H1 (cell line): Measurements from ENCODE around the gene IPO7. TPM values are rescaled to one million over a fixed set of nuclear protein-coding genes. Genes with fewer than 3 reads are reported as not detected.

Experiments
- CBX5 ChIP-seq: fragments of 300-800, 300-1000 bp; sonication (generic); IDR thresholded peaks from 2 replicates; pipeline ENCODE4 v1.7.1; 2016; ENCODE audit warnings: antibody characterized with exemption, low read length, low read depth
- CEBPB ChIP-seq: IDR thresholded peaks from 2 replicates; pipeline ENCODE4 v1.6.1; 2012; ENCODE audit warnings: low read depth, low read length
- CHD7 ChIP-seq: fragments of 300-600 bp; sonication (generic); IDR thresholded peaks from 2 replicates; pipeline ENCODE4 v1.7.1; 2012; ENCODE audit warnings: low read length, moderate library complexity, mild to moderate bottlenecking, inconsistent platforms; ENCODE audit not compliant: insufficient replicate concordance
- EP300 ChIP-seq, 2 experiments: IDR thresholded peaks; 1 replicate in 1 of 2; 2 replicates in 1 of 2; pipeline ENCODE4 v1.6.1; 2011 to 2012; ENCODE audit warnings: low read depth in 2 of 2, low read length in 2 of 2, mild to moderate bottlenecking in 2 of 2, borderline replicate concordance in 1 of 2, inconsistent platforms in 1 of 2, moderate library complexity in 1 of 2
- GTF2F1 ChIP-seq: IDR thresholded peaks from 2 replicates; pipeline ENCODE4 v1.6.1; 2012; ENCODE audit warnings: low read depth, low read length, improper control_type of control experiment, borderline replicate concordance
- KDM4A ChIP-seq: IDR thresholded peaks from one replicate; pipeline ENCODE4 v1.7.1; 2012; ENCODE audit warnings: low read depth, mild to moderate bottlenecking, moderate library complexity, low read length, inconsistent platforms; ENCODE audit not compliant: severe bottlenecking
- POLR2A ChIP-seq, 2 experiments: IDR thresholded peaks; 1 replicate in 1 of 2; 2 replicates in 1 of 2; pipeline ENCODE4 v1.6.1; 2011; ENCODE audit warnings: low read depth in 2 of 2, low read length in 2 of 2, mild to moderate bottlenecking in 2 of 2; ENCODE audit errors: control extremely low read depth in 1 of 2
- RBBP5 ChIP-seq: IDR thresholded peaks from 2 replicates; pipeline ENCODE4 v1.7.1; 2012; ENCODE audit warnings: low read depth, mild to moderate bottlenecking, inconsistent platforms, low read length, moderate library complexity, borderline replicate concordance
- RXRA ChIP-seq: IDR thresholded peaks from 2 replicates; pipeline ENCODE4 v1.6.1; 2011; ENCODE audit warnings: low read depth, mild to moderate bottlenecking, low read length, moderate library complexity; ENCODE audit not compliant: insufficient read depth
- SIRT6 ChIP-seq: IDR thresholded peaks from one replicate; pipeline ENCODE4 v1.7.1; 2012; ENCODE audit warnings: low read length, inconsistent platforms
- USF2 ChIP-seq: IDR thresholded peaks from 2 replicates; pipeline ENCODE4 v1.6.1; 2011; ENCODE audit warnings: low read length, improper control_type of control experiment
- polyA plus RNA-seq, 7 experiments: library from polyadenylated mRNA; depleted of rRNA in 3 of 7; stranded (reverse) in 5 of 7; unstranded in 2 of 7; fragments of >200 nt in 5 of 7; fragments of 200-250 nt in 2 of 7; gene quantifications; 1 replicate in 5 of 7; 2 replicates in 1 of 7; 4 replicates in 1 of 7; pipeline versions ENCODE4 v1.2.1 to v1.2.3, GENCODE V29; 2011 to 2013; ENCODE audit warnings: missing spikeins in 2 of 7, mixed read lengths in 2 of 7
- total RNA-seq: library from RNA; stranded (reverse); fragmentation: NEBNext Ultra II Directional; extraction: Animal tissue kit (Norgen Biotek cat#: 25700); gene quantifications from 2 replicates; pipeline ENCODE4 v1.2.1, GENCODE V29; 2021

IPO7 gene
- total and polyA plus RNA-seq, 2 of the 8 experiments (the other 6 are each of a cell fraction or from before 2014, with no cell fraction given) = 45.9 to 259 TPM

GRCh38 chr11:9386901-9387300 is 2.4 kb downstream of the IPO7 start (continued):
- TF ChIP-seq CHD7 = no peak
- no peak for TF ChIP-seq RBBP5
- no peak for TF ChIP-seq EP300 (IDR thresholded peaks at IDR 0.05; ENCODE audit: borderline replicate concordance in 1 of 2, low read depth in 2 of 2, low read length in 2 of 2)
- TF ChIP-seq SIRT6 = no peak
- TF ChIP-seq KDM4A = no peak
- no peak for TF ChIP-seq GTF2F1
- no peak for TF ChIP-seq CEBPB
- TF ChIP-seq CBX5 = no peak
- no peak for TF ChIP-seq USF2
- no peak for TF ChIP-seq POLR2A (IDR thresholded peaks at IDR 0.05; ENCODE audit: control extremely low read depth in 1 of 2, low read depth in 2 of 2, low read length in 2 of 2)
- no peak for TF ChIP-seq RXRA
